ENCODE results near the gene RGL3.
"Not testable (repeated sequence)": the region's sequence is repeated elsewhere in the genome, so short reads cannot be mapped to it uniquely, and the experiment has no call there.

Gene RGL3

GRCh38 chr19:11418549-11419506, at the start of gene RGL3:
RGL3 (minus strand) TSS chr19:11419314; CDS start chr19:11419278, 36 bp downstream.
- DNase-seq (ENCODE audit: low read depth in 2 of 2, low spot score in 1 of 2), result no peak

GRCh38 chr19:11468266-11468845, 49.2 kb upstream of the RGL3 start:
- not testable (repeated sequence) for DNase-seq (ENCODE audit: low read depth in 2 of 2, low spot score in 1 of 2)

- no peak for DNase-seq (ENCODE audit: low read depth in 2 of 2, low spot score in 1 of 2)
Measured at GRCh38 chr19:11465600-11465999, 46.5 kb upstream of the RGL3 start.

- DNase-seq (ENCODE audit: low read depth in 2 of 2, low spot score in 1 of 2), result no peak
Measured at GRCh38 chr19:11464333-11465265, 45.5 kb upstream of the RGL3 start.

GRCh38 chr19:11463391-11463790, 44.3 kb upstream of the RGL3 start:
- DNase-seq (ENCODE audit: low read depth in 2 of 2, low spot score in 1 of 2), result no peak

- DNase-seq (ENCODE audit: low read depth in 2 of 2, low spot score in 1 of 2), result no peak
Measured at GRCh38 chr19:11461453-11461852, 42.3 kb upstream of the RGL3 start.

- no peak for DNase-seq (ENCODE audit: low read depth in 2 of 2, low spot score in 1 of 2)
Measured at GRCh38 chr19:11460207-11460606, 41.1 kb upstream of the RGL3 start.

GRCh38 chr19:11458912-11459311, 39.8 kb upstream of the RGL3 start:
- not testable (repeated sequence) for DNase-seq (ENCODE audit: low read depth in 2 of 2, low spot score in 1 of 2)

- DNase-seq (ENCODE audit: low read depth in 2 of 2, low spot score in 1 of 2), result no peak
Measured at GRCh38 chr19:11458236-11458900, 39.3 kb upstream of the RGL3 start.

GRCh38 chr19:11457831-11458230, 38.7 kb upstream of the RGL3 start:
- DNase-seq (ENCODE audit: low read depth in 2 of 2, low spot score in 1 of 2), result no peak

GRCh38 chr19:11457115-11457514, 38.0 kb upstream of the RGL3 start:
- no peak for DNase-seq (ENCODE audit: low read depth in 2 of 2, low spot score in 1 of 2)

GRCh38 chr19:11456659-11457058, 37.5 kb upstream of the RGL3 start:
- no peak for DNase-seq (ENCODE audit: low read depth in 2 of 2, low spot score in 1 of 2)

GRCh38 chr19:11455233-11455554, 36.1 kb upstream of the RGL3 start:
- not testable (repeated sequence) for DNase-seq (ENCODE audit: low read depth in 2 of 2, low spot score in 1 of 2)

- no peak for DNase-seq (ENCODE audit: low read depth in 2 of 2, low spot score in 1 of 2)
Measured at GRCh38 chr19:11453468-11454341, 34.6 kb upstream of the RGL3 start.

GRCh38 chr19:11452620-11453310, 33.7 kb upstream of the RGL3 start:
- no peak for DNase-seq (ENCODE audit: low read depth in 2 of 2, low spot score in 1 of 2)

GRCh38 chr19:11451871-11452619, 32.9 kb upstream of the RGL3 start:
- no peak for DNase-seq (ENCODE audit: low read depth in 2 of 2, low spot score in 1 of 2)

- no peak for DNase-seq (ENCODE audit: low read depth in 2 of 2, low spot score in 1 of 2)
Measured at GRCh38 chr19:11451327-11451870, 32.3 kb upstream of the RGL3 start.

- no peak for DNase-seq (ENCODE audit: low read depth in 2 of 2, low spot score in 1 of 2)
Measured at GRCh38 chr19:11450570-11451326, 31.6 kb upstream of the RGL3 start.
